GM19239 (cell line): ENCODE measurements around the gene OR8K3.

Experiments
- DNase-seq: peaks from one replicate; pipeline ENCODE4 v3.0.0; 2011; ENCODE audit warnings: low spot score; ENCODE audit not compliant: insufficient read length
- FAIRE-seq: peaks from 2 replicates; lab custom pipeline; 2011; peaks lifted over from hg19 to GRCh38; lab: Jason Lieb, UNC

OR8K3 gene

GRCh38 chr11:56314844-56315243 lies at the start of gene OR8K3:
TSS of gene OR8K3 (plus strand) at chr11:56315144. CDS start at chr11:56318307, 3,163 bp downstream.
- FAIRE-seq (no peak), DNase-seq (no peak)

- DNase-seq = no peak
Observed at GRCh38 chr11:56271092-56271491, 43.9 kb upstream of the OR8K3 start.

GRCh38 chr11:56273854-56274253 lies 41.1 kb upstream of the OR8K3 start, which contains the start of gene OR5T1:
TSS of gene OR5T1 (plus strand) at chr11:56274154. CDS start at chr11:56275639, 1,485 bp downstream.
- FAIRE-seq (no peak), DNase-seq (no peak)

More at GRCh38 chr11:56271092-56271491, 43.9 kb upstream of the OR8K3 start:
- no peak for FAIRE-seq

- no peak for FAIRE-seq
- DNase-seq = no peak
Observed at GRCh38 chr11:56292154-56292553, 22.8 kb upstream of the OR8K3 start, which contains the start of gene OR8H1. TSS of gene OR8H1 (minus strand) at chr11:56292254. CDS start at chr11:56291062, 1,192 bp downstream.

GRCh38 chr11:56296898-56297297 lies 18.0 kb upstream of the OR8K3 start:
- DNase-seq = no peak
- no peak for FAIRE-seq

GRCh38 chr11:56307836-56308235 lies 7.1 kb upstream of the OR8K3 start:
- DNase-seq (no peak), FAIRE-seq (no peak)

- no peak for DNase-seq
- FAIRE-seq = no peak
Observed at GRCh38 chr11:56331861-56332491, 17.0 kb downstream of the OR8K3 start.

- no peak for FAIRE-seq
Observed at GRCh38 chr11:56333156-56333555, 18.2 kb downstream of the OR8K3 start.

GRCh38 chr11:56340289-56340688 lies 25.3 kb downstream of the OR8K3 start:
- FAIRE-seq (no peak), DNase-seq (no peak)

More at GRCh38 chr11:56333156-56333555, 18.2 kb downstream of the OR8K3 start:
- DNase-seq = no peak

GRCh38 chr11:56345739-56346138 lies 30.8 kb downstream of the OR8K3 start, which contains the start of gene OR8K1:
TSS of gene OR8K1 (plus strand) at chr11:56346039. CDS start at chr11:56346039, 0 bp downstream.
- FAIRE-seq = no peak

GRCh38 chr11:56353991-56354390 lies 39.0 kb downstream of the OR8K3 start, which contains the start of gene OR8J1:
TSS of gene OR8J1 (plus strand) at chr11:56354291. CDS start at chr11:56360247, 5,956 bp downstream.
- DNase-seq (no peak), FAIRE-seq (no peak)

More at GRCh38 chr11:56345739-56346138, 30.8 kb downstream of the OR8K3 start, which contains the start of gene OR8K1:
- no peak for DNase-seq
